GM18502 (cell line): ENCODE results near the gene DGKG.
A peak's percentile ranks its signal among the peaks of the same experiment; 100 is the strongest.

Experiments used
- ATAC-seq: cut with Tn5 transposase; IDR thresholded peaks from one replicate; pipeline ENCODE4 v1.9.1; 2021; ENCODE audit warnings: mild to moderate bottlenecking; ENCODE audit not compliant: unreplicated experiment, poor library complexity

Gene DGKG

DNA sequence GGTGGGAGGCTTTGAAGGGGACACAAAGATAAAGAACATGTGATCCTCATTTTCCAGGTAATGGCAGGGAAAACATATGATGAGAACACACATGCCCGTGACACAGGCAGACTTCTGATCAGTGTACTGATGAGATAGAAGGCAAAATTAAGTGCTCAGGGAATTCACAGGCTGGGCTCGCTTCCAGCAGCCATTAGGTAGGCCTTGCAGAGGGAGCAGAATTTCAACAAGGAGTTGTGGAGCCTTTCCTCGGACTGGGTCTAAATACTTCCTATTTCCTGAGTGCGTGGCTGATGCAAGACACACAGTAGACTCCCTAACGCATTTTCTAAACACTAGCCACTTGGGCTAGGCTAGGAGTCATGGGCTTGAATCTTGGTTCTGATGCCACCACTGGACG lies 179.2 kb downstream of the DGKG start:
- ATAC-seq = no peak

DNA sequence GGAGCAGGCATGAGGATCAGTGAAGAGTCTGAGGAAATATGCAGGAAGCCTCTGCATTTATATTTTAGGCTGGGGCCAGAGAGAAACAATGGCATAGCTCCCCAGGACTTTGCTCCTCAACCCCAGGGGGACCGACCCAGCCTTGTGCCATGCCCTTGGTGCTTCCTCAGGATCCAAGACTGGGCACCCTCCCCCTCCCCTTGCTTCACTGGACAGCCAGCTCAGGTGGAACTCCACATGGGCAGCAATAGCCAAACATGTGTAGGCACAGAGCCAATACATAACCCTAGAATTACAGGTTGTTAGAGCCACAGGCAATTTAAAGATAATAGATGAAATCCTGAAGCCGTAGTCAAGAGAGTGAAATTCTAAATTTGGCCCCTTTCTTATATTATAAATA lies 180.1 kb downstream of the DGKG start:
- no peak for ATAC-seq

DNA sequence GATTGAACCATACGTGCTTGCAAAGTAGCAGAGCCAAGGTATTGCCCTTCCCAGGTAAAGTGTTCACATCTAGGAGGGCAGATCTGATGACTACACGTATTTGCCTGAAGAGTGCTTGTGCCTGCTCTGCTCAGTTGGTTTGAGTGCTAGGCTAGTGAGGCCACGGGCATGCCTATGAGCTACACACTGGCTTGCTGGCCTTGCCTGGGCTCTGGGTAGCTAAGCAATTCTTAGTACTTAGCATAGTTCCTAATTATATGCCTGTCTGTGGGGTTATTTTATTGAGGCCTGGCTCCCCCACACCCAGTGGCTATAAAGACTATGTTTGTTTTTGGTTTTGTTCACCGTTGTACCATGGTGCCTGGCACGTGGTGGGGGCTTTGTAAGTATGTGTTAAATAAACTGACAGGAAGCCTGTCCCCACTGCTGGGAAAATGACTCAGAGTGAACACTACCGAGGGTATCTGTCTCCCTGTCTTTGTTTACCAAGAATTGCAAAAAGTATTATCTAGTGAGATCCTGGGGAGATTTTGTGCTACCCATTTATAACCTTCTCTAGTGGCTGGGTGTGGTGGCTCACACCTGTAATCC lies 181.0 kb downstream of the DGKG start:
- ATAC-seq = no peak

DNA sequence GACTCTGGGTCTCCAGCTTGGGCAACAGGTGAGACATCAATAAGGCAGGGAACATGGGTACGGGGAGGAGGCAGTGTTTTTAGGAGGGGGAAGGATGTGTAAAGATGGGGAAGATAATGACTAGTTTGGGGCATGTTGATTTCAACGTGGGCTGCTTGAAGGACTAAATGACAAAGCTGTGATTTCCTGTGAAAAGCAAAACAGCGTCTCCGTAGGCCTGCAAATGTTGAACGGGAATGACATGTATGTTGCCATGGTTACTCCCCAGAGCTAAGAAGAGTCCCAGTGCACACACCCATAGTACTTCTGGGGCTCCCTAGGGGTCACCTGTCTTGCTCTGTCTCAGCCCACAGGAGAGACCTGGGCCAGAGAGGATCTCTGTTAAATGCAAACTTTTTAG lies 181.9 kb downstream of the DGKG start:
- ATAC-seq = no peak

DNA sequence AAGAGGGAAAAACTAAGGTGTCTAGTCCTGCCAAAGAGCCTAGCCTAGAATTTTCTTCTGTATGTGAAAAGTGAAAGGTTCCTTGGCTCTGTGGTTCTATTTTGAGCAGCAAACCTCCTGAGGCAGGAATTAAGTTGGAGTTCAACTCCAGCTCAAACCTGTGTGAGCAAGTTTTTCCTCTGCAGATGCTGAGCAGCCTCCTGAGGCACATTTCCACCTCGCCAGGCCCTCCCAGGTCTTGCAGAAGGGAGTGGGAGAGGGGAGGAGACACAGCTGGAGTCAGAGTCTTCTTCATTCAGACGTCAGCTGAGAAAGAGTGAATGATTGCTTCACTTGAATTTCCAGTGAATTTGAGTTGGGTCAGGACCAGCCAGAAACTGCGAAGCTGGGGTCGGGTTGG lies 183.6 kb downstream of the DGKG start:
- ATAC-seq = no peak

DNA sequence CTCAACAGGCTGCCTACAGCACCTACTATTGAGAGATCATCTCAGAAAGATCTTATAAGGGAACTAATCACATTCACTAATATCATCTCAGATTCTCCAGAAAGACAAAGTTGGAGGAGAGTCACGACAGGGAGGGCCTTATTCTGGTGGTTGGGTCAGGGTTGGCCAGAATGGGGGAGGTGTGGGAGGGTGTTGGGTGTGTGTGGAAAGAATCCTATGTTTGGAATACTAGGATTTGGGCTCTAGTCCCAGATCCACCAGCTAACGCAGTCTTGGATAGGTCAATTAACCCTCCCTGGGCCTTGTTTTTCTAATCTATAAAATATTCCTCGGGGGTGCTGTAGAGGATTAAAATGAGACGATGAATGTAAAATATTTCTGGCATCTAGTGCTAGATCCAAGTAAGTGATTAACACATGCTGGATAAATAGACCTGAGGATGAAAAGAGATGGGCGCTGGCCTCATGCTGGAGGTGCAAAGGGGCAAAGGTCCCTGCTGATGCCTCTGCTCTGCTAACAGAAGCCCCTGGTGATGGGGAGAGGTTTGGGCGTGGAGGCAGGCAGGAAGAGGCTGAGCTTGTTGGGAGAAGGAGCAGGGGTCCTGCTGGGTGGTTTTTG lies 185.6 kb downstream of the DGKG start:
- ATAC-seq = no peak

DNA sequence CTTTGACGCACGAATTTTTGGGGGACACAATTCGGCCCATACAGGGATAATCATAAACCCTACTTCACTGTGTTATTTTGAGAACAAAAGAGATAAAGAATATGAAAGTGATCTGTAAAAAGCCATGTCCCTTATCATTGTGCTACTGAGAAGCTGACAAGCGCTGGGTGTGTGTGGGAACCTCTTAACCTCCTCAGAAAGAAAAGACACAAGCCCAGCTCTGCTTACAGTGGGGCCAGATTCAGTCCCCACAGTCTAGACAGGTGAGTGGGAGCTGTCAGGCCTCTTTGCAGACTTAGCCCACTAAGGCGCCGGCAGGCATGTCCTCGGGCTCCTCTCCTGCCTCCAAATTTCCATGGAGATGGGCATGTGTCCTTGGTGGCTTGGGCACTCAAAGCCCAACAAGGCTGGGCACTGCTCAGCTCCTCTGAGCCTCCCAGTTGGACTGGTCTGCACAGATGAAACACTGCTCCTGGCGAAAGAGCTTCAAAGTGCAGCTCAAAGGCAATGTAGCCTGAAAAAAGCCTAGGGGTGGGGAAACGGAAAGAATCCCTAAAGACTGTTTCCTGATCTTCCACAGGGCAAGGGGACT lies 188.7 kb downstream of the DGKG start:
- no peak for ATAC-seq

DNA sequence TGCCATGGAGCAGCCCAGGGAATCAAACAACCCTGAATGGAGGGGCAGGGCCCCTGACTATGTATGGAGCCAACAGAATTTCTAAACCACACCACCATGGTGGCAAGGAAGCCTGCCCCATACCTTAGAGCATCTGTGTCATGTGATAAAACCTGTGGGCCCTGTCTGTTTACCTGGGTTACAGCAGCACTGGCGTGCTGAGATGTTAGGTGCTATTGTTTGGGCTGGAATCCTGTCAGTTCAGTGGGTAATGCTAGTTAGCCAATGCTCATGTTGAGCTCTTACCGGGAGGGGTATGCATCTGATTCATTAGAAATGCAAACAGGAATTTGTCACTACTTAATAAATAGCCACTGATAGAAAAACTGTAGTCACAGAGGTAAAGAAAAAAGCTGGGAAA lies 189.7 kb downstream of the DGKG start:
- no peak for ATAC-seq

DNA sequence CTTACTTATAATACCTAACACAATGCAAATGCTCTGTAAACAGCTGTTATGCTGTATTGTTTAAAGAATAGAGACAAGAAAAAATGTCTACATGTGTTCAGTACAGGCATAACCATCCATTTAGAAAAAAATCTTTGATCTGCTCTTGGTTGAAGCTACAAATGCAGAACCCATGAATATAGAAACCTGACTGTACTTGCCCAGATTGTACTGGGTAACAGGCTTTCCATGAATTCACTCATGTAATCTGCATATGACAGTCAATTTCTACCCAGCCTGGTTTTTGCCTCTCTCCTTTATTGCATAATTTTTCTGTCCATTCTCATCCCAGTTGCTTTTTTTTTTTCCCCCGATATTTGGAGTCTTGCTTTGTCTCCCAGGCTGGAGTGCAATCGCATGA lies 190.5 kb downstream of the DGKG start:
- ATAC-seq = no peak

DNA sequence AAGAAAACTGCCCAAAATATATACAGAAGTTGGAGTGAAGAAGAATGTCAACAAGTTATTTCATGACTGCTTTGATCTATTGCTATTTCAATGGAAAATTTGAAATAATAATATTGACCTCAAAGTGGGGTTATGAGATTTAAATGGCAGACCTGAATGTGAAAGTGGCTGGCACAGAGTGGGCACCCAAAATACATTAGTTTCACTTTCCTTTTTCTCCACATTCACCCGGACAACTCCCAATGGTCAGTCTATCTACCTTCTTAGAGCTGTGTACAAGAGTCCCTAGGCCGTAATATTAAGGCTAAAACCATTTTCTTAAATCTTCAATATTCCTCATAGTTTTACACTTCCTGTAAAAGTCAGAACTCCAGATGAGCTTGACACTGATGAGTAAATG lies 191.5 kb downstream of the DGKG start:
- ATAC-seq = no peak

DNA sequence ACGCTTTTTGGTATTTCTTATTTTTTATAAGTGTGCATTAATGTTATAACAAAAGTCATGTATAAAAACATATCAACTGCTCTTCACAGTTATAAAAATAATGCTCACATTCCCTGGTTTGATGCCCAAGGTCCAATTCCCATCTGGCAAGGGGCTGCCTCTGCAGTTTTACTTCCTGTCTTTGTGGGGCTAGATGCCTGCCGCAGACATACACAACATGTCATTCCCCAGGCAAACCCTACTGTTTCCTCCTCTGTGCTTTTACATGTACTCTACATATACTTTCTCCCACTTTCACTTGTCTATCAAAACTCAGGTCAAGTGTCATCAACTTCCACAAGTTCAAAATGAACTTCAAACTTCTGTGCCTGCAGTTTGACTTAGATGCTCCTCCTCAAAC lies 192.7 kb downstream of the DGKG start:
- ATAC-seq = no peak

DNA sequence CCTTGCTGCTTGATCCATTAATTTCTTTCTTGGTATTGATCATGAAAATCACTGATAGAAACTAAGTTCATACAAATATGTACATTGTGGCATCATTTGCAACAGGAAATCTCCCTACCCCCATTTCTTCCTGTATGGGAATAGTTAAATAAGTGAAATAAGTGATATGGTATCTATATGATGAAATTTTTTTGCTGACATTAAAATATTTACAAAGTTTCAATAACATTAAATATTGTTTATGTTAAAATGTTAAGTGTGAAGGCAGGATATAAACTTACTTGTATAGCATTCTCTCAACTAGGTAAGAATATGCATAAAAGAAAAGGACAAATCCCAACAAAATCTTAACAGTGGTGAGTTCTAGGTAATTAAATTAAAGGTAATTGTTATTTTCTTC lies 193.1 kb downstream of the DGKG start:
- no peak for ATAC-seq

DNA sequence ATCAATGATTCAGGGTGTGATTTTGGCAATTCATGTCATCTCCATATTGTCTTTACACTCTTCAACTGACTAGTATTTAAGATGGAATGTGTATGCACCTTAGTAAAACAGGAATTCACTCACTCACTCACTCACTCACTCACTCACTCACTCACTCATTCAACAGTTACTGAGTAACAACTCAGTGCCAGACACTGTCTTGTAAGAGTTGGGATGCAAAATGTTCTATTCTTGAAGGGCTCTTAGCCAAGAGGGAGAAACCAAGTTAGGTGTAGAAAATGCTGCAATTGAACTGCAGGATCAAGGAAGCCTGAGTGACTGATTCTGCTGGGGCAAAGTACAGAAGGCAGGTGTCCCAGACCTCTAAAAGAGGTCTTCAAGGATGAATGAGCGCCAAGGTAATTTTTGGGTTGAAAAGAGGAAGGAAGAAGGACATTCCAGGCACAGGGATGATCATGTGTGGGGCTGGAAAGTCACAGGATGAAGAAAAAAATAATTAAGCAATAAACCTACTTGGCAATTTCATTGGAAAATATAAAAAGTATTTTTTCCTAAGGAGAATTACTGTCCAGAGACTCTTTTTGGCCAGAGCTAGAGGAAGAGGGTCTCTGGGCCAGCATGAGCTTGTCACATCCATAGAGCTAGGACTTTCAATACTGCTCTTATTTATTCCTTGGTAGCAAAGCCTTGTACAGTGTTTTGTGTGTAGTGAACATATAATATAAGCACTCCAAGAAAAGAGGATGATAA lies 194.2 kb downstream of the DGKG start:
- ATAC-seq = no peak

DNA sequence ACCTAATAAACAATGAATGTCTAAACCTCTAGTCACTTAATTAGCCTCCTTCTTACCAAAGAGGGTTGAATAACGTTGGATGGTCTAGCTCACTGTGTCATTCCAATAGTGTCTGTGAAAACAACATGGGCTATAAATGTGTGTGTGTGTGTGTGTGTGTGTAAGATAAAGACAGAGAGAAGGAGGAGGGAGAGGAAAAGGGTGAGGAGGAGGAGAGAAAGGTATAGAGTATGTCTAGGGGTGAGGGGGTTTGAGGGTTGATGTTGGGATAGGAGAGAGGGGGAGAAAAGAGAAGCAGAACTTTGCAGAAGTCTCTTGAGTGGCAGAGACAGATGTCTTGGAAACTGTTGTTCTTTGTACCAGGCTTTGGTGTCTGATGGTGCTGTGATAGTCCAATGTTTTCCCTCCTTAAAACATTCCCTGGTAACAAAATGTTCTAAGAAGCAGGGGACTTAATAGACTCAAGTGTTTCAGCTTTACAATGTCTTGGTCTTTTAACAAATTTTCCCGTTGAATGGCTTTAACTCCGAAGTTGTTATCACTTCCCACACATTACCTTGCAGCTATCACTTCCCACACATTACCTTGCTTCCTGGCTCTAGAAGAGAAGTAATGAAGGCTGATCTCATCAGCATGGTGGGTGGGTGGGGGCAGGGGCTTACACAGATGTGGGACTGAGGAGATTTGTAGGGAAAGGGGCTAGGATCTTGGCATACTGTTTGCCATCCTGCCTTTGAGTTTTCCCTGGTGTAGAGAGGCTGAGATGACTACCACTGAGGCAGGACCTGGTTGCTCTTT lies 195.3 kb downstream of the DGKG start:
- no peak for ATAC-seq

DNA sequence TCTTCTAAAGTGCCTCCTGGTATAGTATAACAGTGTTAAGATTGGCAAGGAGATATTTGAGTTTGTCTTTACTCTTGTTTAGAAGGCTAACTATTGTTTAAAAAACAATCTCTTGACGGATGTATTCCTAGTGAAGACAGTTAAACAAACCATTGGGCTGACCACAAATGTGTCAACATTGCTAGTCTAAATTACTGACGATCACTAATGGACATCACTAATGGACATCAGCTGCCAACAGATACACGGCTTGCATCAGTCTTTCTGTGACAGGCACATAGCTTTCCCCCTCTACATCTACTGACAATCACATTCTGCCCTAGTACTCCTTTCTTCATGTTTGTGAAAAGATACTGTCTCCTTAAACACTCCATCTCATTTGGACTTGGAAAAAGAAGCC lies 196.0 kb downstream of the DGKG start:
- no peak for ATAC-seq

DNA sequence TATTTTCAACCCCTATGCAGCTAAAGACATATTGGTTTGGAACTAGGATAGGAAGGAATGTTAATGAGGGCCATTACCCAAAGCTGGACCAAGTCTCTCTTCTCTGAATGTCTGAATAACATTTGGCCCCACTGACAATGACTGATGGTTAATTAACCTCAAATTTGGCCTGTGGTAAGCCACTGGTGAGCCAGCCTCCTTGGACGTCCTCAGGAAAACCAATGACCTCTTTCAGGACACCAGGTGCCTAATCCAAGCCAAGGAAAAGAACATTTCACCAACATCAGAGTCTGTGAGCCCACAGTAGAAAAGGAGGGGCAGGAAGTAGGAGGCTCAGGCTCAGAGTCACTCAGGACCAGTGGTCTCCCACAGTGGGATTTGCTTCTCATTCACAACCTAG lies 196.7 kb downstream of the DGKG start:
- ATAC-seq = no peak

DNA sequence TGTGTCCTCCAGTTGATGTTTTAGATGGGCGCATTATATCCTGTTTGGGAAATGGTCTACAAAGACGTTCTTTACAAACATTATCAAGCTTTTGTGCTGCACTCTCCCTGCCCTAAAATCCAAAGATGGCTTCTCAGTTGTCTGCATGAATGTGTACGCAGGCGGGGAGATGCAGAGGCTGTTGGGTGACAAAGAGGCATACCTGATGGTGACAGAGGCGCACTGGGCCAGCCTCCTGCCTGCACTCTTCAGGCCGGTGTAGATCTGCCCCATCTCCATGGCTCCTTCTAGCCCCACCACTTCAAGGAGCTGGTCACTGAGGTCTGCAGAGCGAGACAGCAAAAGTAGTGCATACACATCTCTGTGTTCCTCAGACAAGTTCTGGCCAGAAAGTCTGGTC lies 197.3 kb downstream of the DGKG start:
- no peak for ATAC-seq

DNA sequence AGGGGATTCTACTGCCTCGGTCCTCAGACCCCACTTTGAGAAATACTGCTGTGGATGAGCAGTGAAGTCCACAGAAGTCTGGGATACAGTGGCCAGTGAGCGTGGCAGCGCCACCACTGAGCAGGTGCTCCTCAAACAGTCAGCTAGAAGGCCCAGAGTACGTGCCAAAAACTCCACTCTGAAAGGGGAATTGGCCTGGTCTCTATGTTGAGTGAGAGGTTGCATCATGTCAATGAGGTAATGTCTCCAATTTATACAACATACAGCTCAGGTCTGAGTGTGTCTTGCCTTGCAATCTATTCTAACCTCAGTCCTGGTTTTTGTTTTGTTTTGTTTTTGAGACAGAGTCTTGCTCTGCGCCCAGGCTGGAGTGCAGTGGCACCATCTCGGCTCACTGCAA lies 199.8 kb downstream of the DGKG start:
- no peak for ATAC-seq

DNA sequence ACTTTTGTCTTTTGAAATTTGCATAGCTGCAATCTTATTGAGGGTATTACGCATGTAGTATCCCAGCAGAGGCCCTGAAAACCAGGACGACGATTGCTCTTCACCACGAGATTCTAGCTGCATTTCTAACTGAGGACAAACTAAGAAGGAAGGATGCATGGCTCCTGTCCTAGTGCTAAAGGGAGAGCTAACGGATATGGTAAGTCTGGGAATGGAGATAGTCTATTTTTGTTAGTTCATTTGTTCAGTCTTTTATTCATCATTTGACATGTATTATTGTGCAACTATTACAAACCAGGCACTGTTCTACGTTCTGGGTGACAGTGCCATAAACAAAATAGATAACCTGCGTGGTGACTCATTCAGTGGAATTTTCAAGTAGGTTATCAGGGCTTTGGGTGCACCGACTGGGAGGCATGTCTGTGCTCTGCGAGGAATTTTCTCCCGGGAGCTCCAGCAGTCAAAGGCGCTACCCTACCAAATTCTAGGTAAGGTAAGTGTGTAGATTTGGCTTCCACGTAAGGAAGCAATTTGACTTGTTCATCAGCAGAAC lies 201.3 kb downstream of the DGKG start:
- ATAC-seq = no peak

DNA sequence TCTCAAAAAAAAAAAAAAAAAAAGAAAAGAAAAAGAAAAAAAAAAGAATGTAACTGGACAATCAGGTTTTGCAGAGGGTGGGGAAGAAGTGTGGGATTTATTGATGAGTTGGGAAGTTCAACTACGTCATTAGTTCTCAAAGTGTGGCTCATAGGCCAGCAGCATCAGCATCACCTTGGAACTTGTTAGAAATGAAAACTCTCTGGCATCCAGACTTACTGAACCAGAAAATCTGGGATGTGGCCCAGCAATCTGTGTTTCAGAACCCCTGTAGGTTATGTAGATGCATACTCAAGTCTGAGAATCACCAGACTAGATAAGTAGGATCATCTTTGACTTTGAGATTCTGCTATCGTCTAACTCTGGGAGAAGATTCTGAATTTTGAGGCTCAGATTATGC lies 207.4 kb downstream of the DGKG start:
- no peak for ATAC-seq

DNA sequence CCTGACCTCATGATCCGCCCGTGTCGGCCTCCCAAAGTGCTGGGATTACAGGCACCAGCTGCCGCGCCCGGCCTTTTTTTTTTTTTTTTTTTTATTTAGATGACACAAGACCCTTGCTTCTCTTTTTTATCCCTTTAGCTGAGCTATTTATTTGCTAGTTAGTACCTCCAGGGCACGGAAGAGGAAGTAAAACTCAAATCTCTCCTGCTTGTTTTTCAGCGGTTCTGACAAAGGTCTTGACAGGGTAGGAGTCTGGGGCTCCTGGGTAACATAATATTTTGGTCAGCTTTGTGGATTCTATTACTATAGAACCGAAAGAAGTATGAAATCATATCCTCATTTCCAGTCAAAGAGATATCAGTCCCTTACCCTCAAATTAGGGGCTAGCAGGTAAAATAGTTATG lies 209.1 kb downstream of the DGKG start:
- peak; percentile 93 for ATAC-seq
